Measurements from ENCODE around the gene MAN2B2.
"Not testable (repeated sequence)": the region's sequence is repeated elsewhere in the genome, so short reads cannot be mapped to it uniquely, and the experiment has no call there.

Gene MAN2B2

DNA sequence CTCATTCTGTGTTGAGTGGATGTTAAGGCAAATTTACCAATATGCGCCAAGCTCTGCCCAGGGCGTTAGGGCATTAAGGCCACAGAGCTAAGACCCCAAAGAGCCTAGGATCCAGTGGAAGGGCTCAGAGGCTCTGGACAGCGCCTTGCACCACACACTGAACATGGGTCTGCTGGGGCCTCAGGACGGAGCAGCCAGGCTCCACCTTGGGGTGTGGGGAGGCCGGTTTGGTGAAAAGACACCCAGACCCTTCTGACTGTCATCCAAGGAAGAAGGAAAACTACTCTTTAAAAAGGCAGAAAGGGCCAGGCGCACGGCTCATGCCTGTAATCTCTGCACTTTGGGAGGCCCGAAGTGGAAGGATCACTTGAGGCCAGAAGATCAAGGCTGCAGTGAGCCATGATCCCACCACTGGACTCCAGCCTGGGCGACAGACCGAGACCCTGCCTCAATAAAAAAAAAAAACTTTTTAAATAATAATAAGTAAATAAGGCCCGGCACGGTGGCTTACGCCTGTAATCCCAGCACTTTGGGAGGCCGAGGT lies 64.2 kb downstream of the MAN2B2 start:
- Mint-ChIP-seq H3K4me3 (peak overlapping the region; percentile 29), H3K4me1 (peaks cover 22% of the 10 kb centered on the region), H3K36me3 (peaks cover 15% of the 10 kb centered on the region), H3K9me3 (no peaks in the 10 kb centered on the region), H3K27me3 (no peaks in the 10 kb centered on the region), H3K27ac (no peak overlapping the region)
- ATAC-seq (ENCODE audit: low read depth), result no peak
- no peak for DNase-seq (ENCODE audit: low spot score in 2 of 2)

DNA sequence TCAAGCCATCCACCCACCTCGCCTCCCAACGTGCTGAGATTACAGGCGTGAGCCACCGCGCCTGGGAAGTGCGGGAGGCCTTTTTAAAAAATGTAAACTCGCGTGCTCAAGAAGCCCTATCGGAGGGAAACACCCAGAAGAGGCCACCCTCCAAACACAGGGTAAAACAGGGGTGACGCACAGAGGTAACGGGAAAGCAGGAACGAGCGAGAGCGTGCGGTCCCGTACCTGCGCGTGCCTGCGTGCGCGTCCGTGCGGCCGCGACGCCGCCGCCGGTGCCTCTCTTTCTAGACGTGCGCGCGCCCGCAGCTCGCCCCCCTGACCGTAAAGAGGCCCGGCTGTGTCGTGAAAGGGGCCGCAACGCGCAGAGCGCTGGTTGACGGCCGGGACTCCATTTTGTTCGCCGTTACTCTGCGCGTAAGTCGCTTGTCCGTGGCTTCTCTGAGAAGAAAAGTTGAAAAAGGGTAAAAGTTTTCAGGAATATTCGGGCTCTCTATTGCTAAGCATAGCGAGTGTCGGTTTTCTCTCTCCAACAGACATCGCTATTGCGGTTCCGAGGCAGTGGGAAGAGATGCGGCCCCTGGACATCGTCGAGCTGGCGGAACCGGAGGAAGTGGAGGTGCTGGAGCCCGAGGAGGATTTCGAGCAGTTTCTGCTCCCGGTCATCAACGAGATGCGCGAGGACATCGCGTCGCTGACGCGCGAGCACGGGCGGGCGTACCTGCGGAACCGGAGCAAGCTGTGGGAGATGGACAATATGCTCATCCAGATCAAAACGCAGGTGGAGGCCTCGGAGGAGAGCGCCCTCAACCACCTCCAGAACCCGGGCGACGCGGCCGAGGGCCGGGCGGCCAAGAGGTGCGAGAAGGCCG lies 65.5 kb downstream of the MAN2B2 start, which contains the start of gene MRFAP1:
Gene MRFAP1 (plus strand): TSS at position 394 of the 872 bp plus-strand sequence. CDS start 178 bp downstream, at position 572.
- H3K4me1 Mint-ChIP-seq, result peaks cover 22% of the 10 kb centered on the region
- peak within 1 kb of the TSS; percentile 99 for H3K27ac Mint-ChIP-seq
- H3K27me3 Mint-ChIP-seq, result no peaks in the 10 kb centered on the region
- ATAC-seq (ENCODE audit: low read depth) (peak; percentile 84), DNase-seq (ENCODE audit: low spot score in 2 of 2) (peak; percentile 88 to 90)
- H3K36me3 Mint-ChIP-seq, result peaks cover 15% of the 10 kb centered on the region
- peak within 1 kb of the TSS; percentile 98 for H3K4me3 Mint-ChIP-seq
- H3K9me3 Mint-ChIP-seq, result no peaks in the 10 kb centered on the region

DNA sequence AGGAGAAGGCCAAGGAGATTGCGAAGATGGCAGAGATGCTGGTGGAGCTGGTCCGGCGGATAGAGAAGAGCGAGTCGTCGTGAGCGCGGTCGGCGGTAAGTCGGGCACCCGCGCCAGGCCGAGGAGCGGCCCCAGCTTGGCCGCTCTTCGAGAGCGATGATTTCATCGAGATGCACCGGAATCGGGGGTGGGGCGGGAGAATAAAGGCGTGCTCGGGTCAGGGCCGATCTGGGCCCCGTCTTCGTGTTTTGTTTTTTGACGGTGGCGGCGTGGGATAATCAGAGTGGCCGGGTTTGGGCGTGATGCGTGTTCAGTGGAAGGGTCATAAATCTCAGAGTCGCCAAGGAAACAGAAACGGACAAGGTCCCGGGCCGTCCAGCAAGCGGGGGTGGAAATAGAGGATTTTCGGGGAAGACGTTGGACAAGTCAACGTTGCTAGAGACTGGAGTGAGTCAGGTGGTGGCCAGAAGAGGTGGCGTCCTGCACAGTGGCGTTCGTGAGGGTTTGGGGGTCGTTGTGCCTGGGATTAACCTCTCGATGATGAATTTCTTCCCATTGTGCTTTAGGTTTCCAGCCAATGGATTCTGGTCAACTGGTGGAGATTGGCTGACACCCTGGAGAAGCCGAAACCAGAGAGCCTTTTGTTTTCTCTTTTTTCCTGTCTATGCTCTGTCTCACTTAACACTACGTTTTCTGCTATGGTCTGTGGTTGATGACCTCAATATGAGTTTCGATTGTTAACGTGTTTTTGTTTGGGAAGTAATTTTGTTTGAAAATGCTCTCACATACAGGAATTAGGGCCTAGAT lies 66.4 kb downstream of the MAN2B2 start:
- peak overlapping the region; percentile 99 for H3K27ac Mint-ChIP-seq
- H3K4me1 Mint-ChIP-seq, result peaks cover 22% of the 10 kb centered on the region
- H3K9me3 Mint-ChIP-seq, result no peaks in the 10 kb centered on the region
- H3K36me3 Mint-ChIP-seq, result peaks cover 15% of the 10 kb centered on the region
- peak overlapping the region; percentile 98 for H3K4me3 Mint-ChIP-seq
- DNase-seq (ENCODE audit: low spot score in 2 of 2), result peak in 1 of 2 donors; percentile 42
- ATAC-seq (ENCODE audit: low read depth), result peak; percentile 41
- H3K27me3 Mint-ChIP-seq, result no peaks in the 10 kb centered on the region

DNA sequence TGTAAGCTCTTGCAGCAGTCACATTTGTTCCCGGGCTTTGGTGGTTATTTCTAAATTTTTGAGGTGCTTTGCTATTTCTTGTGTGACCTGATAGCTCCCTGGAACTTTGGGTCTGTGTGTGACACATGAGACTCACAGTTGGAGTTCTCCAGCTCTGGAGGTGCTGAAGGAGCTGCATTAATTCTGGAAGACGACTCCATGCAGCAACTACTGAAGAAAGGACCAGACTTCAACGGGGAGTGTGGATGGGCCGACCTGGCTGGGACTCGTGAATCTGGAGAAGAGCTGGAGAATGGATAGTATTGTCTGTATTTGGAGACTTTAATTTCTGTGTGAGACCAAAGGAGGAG lies 67.0 kb downstream of the MAN2B2 start:
- Mint-ChIP-seq H3K9me3 (no peaks in the 10 kb centered on the region), H3K27me3 (no peaks in the 10 kb centered on the region), H3K36me3 (peaks cover 15% of the 10 kb centered on the region), H3K4me3 (peak overlapping the region; percentile 98), H3K27ac (peak overlapping the region; percentile 99), H3K4me1 (peaks cover 22% of the 10 kb centered on the region)
- ATAC-seq (ENCODE audit: low read depth) (no peak), DNase-seq (ENCODE audit: low spot score in 2 of 2) (no peak)

DNA sequence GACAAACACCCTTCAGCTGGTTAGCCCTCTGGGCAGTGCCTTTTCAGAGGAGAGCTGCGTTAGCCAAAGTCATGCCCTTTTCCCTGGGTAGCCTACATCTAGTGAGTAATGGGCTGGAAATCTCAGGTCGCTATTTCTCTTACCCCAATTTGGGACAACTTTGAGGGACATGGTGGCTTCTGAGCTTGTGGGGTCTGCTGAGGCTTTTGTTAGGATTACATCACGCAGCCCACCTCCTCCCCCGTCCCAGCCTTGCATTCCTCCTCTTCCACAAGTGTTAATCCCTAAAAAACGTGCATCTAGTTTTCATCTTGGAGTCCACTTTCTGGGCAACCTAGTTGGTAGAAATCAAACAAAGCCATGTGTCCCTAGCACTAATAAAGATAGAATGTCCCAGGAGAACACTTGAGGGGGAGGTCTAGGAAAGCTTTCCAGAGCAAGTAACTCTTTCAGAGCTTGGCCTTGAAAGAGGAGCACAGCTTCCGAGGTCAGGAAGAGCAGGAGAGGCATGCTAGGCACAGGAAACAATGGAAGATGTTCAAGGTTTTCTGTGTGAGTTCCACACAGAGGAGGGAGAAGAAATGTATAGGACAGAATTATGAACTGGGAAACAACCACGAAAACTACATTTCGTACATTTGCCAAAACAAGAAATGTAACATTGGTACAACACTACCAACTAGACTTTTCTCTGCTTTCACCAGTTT lies 68.3 kb downstream of the MAN2B2 start:
- no peaks in the 10 kb centered on the region for H3K9me3 Mint-ChIP-seq
- peaks cover 22% of the 10 kb centered on the region for H3K4me1 Mint-ChIP-seq
- ATAC-seq (ENCODE audit: low read depth), result no peak
- peaks cover 15% of the 10 kb centered on the region for H3K36me3 Mint-ChIP-seq
- peak overlapping the region; percentile 99 for H3K27ac Mint-ChIP-seq
- no peak overlapping the region for H3K4me3 Mint-ChIP-seq
- no peaks in the 10 kb centered on the region for H3K27me3 Mint-ChIP-seq
- DNase-seq (ENCODE audit: low spot score in 2 of 2), result no peak

DNA sequence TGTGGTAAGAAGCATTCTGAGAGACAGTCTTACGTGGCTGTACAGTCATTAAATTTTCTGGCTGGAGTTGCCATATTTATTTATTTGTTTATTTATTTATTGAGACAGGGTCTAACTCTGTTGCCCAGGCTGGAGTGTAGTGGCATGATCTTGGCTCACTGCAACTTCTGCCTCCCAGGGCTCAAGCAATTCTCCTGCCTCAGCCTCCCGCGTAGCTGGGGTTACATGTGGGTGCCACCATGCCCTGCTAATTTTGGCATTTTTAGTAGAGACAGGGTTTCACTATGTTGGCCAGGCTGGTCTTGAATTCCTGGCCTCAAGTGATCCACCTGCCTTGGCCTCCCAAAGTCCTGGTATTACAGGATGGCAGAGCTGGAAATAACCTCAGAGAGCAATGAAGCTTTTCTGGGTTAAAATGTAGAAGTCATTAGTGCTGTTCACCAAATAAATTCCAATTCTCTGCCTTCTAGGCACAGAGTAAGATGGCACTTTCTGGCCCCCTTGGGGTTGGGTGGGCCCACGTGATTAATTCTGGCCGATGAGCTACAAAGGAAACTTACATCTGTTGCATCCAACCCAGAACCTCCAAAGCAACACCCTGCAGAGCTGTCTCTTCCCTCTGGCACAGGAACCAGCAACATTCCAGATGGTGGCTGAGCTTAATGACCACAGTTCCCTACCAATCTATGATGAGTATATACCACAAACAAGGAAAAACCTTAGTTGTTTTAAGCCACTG lies 70.0 kb downstream of the MAN2B2 start:
- Mint-ChIP-seq H3K9me3 (no peaks in the 10 kb centered on the region), H3K4me1 (peaks cover 22% of the 10 kb centered on the region), H3K4me3 (no peak overlapping the region), H3K36me3 (peaks cover 15% of the 10 kb centered on the region), H3K27me3 (no peaks in the 10 kb centered on the region), H3K27ac (no peak overlapping the region)
- no peak for ATAC-seq (ENCODE audit: low read depth)
- DNase-seq (ENCODE audit: low spot score in 2 of 2), result no peak

DNA sequence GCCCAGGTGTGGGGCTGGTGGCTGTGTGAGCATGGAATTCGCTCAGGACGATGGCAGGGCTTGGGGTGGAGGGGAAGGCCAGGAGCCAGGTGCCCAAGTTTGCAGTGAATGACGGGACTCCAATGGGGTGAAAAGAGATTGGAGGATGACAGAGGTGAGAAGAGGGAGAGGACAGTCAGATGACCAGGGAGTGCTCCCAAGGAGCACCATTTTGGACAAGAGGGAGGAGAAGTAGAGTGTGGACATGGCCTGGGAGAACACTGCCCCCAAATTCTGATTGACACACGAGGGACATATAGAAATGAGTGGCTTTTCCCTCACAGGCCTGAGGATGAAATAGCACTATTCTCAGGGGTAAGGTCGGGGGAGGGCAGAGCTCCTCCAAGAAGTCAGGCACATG lies 72.2 kb downstream of the MAN2B2 start:
- Mint-ChIP-seq H3K27ac (no peak overlapping the region), H3K9me3 (no peaks in the 10 kb centered on the region), H3K4me3 (no peak overlapping the region), H3K36me3 (peaks cover 5% of the 10 kb centered on the region), H3K27me3 (no peaks in the 10 kb centered on the region), H3K4me1 (peaks cover 10% of the 10 kb centered on the region)
- ATAC-seq (ENCODE audit: low read depth) (no peak), DNase-seq (ENCODE audit: low spot score in 2 of 2) (no peak)

DNA sequence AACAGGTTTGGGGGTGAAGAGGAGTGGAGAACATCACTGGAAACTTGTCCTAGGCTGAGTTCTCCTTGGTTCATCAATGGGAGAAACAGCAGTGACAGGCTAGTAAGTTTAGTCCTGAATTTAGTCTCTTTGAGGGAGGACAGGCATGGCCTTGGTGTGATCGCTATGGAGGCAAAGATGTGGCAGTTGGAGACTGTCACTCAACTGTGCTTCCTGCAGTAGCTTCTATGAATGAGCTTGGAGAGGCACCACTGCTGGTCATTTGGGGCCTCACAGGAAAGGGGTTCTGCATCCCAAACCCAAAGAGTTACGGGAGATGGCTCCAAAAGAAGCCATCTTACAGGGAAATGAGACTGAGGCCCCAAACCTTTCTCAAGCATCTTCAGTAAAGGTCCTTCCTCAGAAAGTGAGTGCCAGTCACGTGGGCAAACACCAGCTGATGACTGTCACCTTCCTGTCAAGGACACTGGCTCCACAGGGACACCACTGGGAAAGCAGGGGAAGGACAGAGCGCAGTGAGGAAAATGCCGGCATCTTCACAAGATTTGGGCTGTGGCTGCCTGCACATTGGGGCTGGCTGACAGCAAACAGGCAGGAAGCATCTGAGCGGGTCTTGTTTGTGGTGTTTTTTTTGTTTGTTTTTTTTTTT lies 72.7 kb downstream of the MAN2B2 start:
- H3K36me3 Mint-ChIP-seq, result peaks cover 3% of the 10 kb centered on the region
- H3K27me3 Mint-ChIP-seq, result no peaks in the 10 kb centered on the region
- H3K9me3 Mint-ChIP-seq, result no peaks in the 10 kb centered on the region
- H3K4me1 Mint-ChIP-seq, result peaks cover 7% of the 10 kb centered on the region
- no peak for ATAC-seq (ENCODE audit: low read depth)
- no peak overlapping the region for H3K27ac Mint-ChIP-seq
- no peak overlapping the region for H3K4me3 Mint-ChIP-seq
- DNase-seq (ENCODE audit: low spot score in 2 of 2), result no peak

DNA sequence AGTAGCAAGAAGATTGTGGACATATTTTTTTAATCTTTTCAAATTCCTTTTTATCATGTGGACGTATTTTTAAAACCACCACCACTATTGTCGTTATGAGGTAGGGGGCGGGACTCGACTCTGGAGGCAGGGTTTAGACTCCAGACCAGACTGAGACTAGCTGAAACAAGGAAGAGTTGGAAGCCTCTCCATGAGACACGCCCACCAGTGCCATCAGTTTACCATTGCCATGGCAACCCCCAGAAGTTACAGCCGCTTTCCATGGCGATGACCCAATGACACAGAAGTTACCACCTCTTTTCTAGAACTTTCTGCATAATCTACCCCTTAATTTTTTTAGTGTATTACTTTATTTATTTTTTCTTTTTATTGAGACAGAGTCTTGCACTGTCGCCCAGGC lies 74.2 kb downstream of the MAN2B2 start:
- Mint-ChIP-seq H3K9me3 (no peaks in the 10 kb centered on the region), H3K36me3 (no peaks in the 10 kb centered on the region), H3K27me3 (peaks cover 2% of the 10 kb centered on the region), H3K27ac (no peak overlapping the region), H3K4me3 (no peak overlapping the region), H3K4me1 (no peaks in the 10 kb centered on the region)
- DNase-seq (ENCODE audit: low spot score in 2 of 2) (no peak), ATAC-seq (ENCODE audit: low read depth) (no peak)

DNA sequence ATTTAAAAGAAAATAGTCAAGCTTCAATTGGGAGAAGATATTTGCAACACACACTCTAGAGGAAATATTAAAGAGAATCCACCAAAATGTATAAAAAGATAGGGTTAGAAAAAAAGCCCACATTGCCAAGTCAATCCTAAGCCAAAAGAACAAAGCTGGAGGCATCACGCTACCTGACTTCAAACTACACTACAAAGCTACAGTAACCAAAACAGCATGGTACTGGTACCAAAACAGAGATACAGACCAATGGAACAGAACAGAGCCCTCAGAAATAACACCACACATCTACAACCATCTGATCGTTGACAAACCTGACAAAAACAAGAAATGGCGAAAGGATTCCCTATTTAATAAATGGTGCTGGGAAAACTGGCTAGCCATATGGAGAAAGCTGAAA lies 79.2 kb downstream of the MAN2B2 start:
- not testable (repeated sequence) for H3K9me3 Mint-ChIP-seq; H3K4me1 Mint-ChIP-seq; DNase-seq (ENCODE audit: low spot score in 2 of 2); H3K4me3 Mint-ChIP-seq; ATAC-seq (ENCODE audit: low read depth); H3K36me3 Mint-ChIP-seq; H3K27me3 Mint-ChIP-seq; H3K27ac Mint-ChIP-seq

DNA sequence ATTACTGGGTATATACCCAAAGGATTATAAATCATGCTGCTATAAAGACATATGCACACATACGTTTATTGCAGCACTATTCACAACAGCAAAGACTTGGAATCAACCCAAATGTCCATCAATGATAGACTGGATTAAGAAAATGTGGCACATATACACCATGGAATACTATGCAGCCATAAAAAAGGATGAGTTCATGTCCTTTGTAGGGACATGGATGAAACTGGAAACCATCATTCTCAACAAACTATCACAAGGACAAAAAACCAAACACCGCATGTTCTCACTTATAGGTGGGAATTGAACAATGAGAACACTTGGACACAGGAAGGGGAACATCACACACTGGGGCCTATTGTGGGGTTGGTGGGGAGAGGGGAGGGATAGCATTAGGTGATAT lies 80.3 kb downstream of the MAN2B2 start:
- H3K4me3 Mint-ChIP-seq; DNase-seq (ENCODE audit: low spot score in 2 of 2); H3K27me3 Mint-ChIP-seq; H3K36me3 Mint-ChIP-seq; H3K27ac Mint-ChIP-seq; H3K4me1 Mint-ChIP-seq; H3K9me3 Mint-ChIP-seq; ATAC-seq (ENCODE audit: low read depth): not testable (repeated sequence)

DNA sequence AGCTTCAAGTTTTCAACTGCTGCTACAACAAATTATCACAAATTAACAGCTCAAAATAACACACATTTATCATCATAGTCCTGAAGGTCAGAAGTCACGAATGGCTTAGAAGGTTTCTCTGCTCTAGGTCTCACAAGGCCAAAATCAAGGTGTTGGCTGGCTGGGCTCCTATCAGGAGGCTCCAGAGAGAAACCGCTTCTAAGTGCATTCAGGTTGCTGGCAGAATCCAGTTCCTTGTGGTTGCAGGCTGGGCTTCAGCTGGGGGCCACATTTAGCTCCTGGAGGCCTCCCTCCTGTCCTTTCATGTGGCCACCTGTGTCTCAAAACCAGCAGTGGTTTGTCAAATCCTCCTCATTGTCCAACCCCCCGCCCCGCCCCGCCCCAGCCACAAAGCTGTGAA lies 80.9 kb downstream of the MAN2B2 start:
- Mint-ChIP-seq H3K36me3 (peaks cover 3% of the 10 kb centered on the region), H3K9me3 (no peaks in the 10 kb centered on the region), H3K4me1 (no peaks in the 10 kb centered on the region), H3K27ac (no peak overlapping the region), H3K4me3 (no peak overlapping the region), H3K27me3 (peaks cover 11% of the 10 kb centered on the region)
- ATAC-seq (ENCODE audit: low read depth), result no peak
- no peak for DNase-seq (ENCODE audit: low spot score in 2 of 2)
